Naive thymus-derived CD4-positive, alpha-beta T cell (primary cell): ENCODE measurements around the gene ANO3. TPM values are rescaled to one million over a fixed set of nuclear protein-coding genes. Genes with fewer than 3 reads are reported as not detected.

Experiments
- ATAC-seq: fragments of 150-1000 bp; cut with Tn5 transposase; 2 replicates; pipeline ENCODE4 v1.10.0; 2021; ENCODE audit warnings: mild to moderate bottlenecking, moderate library complexity
- CTCF ChIA-PET: fragments of 350-600 bp; sonication (Branson Sonifier 250); formaldehyde crosslinking; loops from one replicate; lab custom pipeline; 2021; ENCODE audit warnings: antibody characterized with exemption; lab: Charles Lee
- POLR2A ChIA-PET: fragments of 350-600 bp; sonication (Branson Sonifier 250); formaldehyde crosslinking; loops from one replicate; lab custom pipeline; 2021; ENCODE audit warnings: antibody characterized with exemption, inconsistent platforms; lab: Charles Lee
- DNase-seq, 9 donors: peaks; one replicate each; pipeline versions ENCODE4 v3.0.0 to v3.0.0-alpha.2; 2020 to 2022; ENCODE audit warnings: mixed read lengths in 1 of 9
- H3K27ac ChIP-seq: one replicate; pipeline ENCODE4 v1.7.0; 2013; ENCODE audit warnings: mild to moderate bottlenecking, low read depth, low read length, moderate library complexity
- H3K27me3 ChIP-seq, 2 donors: one replicate each; pipeline ENCODE4 v1.7.0; 2013; ENCODE audit warnings: low read length in 2 of 2, mild to moderate bottlenecking in 2 of 2, moderate library complexity in 2 of 2; ENCODE audit not compliant: control insufficient read depth in 2 of 2, insufficient read depth in 2 of 2
- H3K36me3 ChIP-seq, 3 experiments: 1 replicate in 2 of 3; 2 replicates in 1 of 3; pipeline ENCODE4 v1.7.0; 2013; ENCODE audit warnings: low read length in 3 of 3, mild to moderate bottlenecking in 3 of 3, moderate library complexity in 1 of 3; ENCODE audit not compliant: insufficient read depth in 3 of 3, control insufficient read depth in 2 of 3
- H3K4me1 ChIP-seq, 2 donors: one replicate each; pipeline ENCODE4 v1.7.0; 2013; ENCODE audit warnings: low read length in 2 of 2, mild to moderate bottlenecking in 2 of 2, moderate library complexity in 1 of 2; ENCODE audit not compliant: control insufficient read depth in 2 of 2, insufficient read depth in 2 of 2
- H3K4me3 ChIP-seq: 2 replicates; pipeline ENCODE4 v1.7.0; 2013; ENCODE audit warnings: mild to moderate bottlenecking, low read length
- H3K9me3 ChIP-seq, 3 experiments: 1 replicate in 2 of 3; 2 replicates in 1 of 3; pipeline ENCODE4 v1.7.0; 2013; ENCODE audit warnings: low read length in 3 of 3; ENCODE audit not compliant: control insufficient read depth in 2 of 3
- H3K27ac Mint-ChIP-seq, 9 donors: one replicate each; pipeline ENCODE4 v1.8.0; 2020 to 2022; ENCODE audit warnings: mixed read lengths in 9 of 9, mild to moderate bottlenecking in 8 of 9, moderate library complexity in 5 of 9, inconsistent platforms in 2 of 9
- H3K27me3 Mint-ChIP-seq, 5 donors: one replicate each; pipeline ENCODE4 v1.8.0; 2021 to 2022; ENCODE audit warnings: mixed read lengths in 5 of 5, mild to moderate bottlenecking in 1 of 5
- H3K36me3 Mint-ChIP-seq, 5 donors: one replicate each; pipeline ENCODE4 v1.8.0; 2020 to 2022; ENCODE audit warnings: mixed read lengths in 5 of 5, mild to moderate bottlenecking in 3 of 5, inconsistent platforms in 1 of 5
- H3K4me1 Mint-ChIP-seq, 7 donors: one replicate each; pipeline ENCODE4 v1.8.0; 2020 to 2022; ENCODE audit warnings: mixed read lengths in 7 of 7, mild to moderate bottlenecking in 3 of 7, inconsistent platforms in 1 of 7
- H3K4me3 Mint-ChIP-seq, 10 donors: one replicate each; pipeline ENCODE4 v1.8.0; 2020 to 2022; ENCODE audit warnings: mild to moderate bottlenecking in 10 of 10, mixed read lengths in 10 of 10, moderate library complexity in 6 of 10, inconsistent platforms in 2 of 10
- H3K9me3 Mint-ChIP-seq, 11 donors: one replicate each; pipeline ENCODE4 v1.8.0; 2020 to 2022; ENCODE audit warnings: mixed read lengths in 11 of 11, mild to moderate bottlenecking in 4 of 11, inconsistent platforms in 1 of 11, moderate library complexity in 1 of 11
- intact Hi-C, 2 donors: fragments of 100-400 bp; cut with micrococcal nuclease; formaldehyde crosslinking; loops; one replicate each; pipeline ENCODE4 v1.15.1; 2023
- polyA plus RNA-seq, 2 donors: library from polyadenylated mRNA; unstranded; fragments of 300-500 nt; fragmentation: Illumina TruSeq; gene quantifications; one replicate each; pipeline ENCODE4 v1.2.3, GENCODE V29; 2021
- total RNA-seq, 6 experiments: library from RNA in 5 of 6; stranded (reverse) in 5 of 6; gene quantifications; 1 replicate in 5 of 6; 2 replicates in 1 of 6; pipeline ENCODE4 v1.2.3 and lab custom pipeline; 2021 to 2026

ANO3 gene
- total and polyA plus RNA-seq, 7 experiments from 2014 or later = not detected

GRCh38 chr11:26557666-26558065 is 225.7 kb downstream of the ANO3 start:
- Histone ChIP-seq H3K27ac (no peak overlapping the region), H3K27me3 (no peaks in the 10 kb centered on the region), H3K4me3 (no peak overlapping the region), H3K36me3 (no peaks in the 10 kb centered on the region), H3K4me1 (no peaks in the 10 kb centered on the region), H3K9me3 (no peaks in the 10 kb centered on the region)
- DNase-seq = no peak
- no peak overlapping the region for H3K4me3 Mint-ChIP-seq
- H3K27ac Mint-ChIP-seq = no peak overlapping the region
- intact Hi-C loops = no loop called here
- CTCF ChIA-PET = no interaction called here
- no peak for ATAC-seq
- H3K4me1 Mint-ChIP-seq = no peaks in the 10 kb centered on the region
- H3K36me3 Mint-ChIP-seq = no peaks in the 10 kb centered on the region
- H3K27me3 Mint-ChIP-seq = no peaks in the 10 kb centered on the region
- POLR2A ChIA-PET = no interaction called here
- peaks cover 0 to 15% (median 0%) of the 10 kb centered on the region in 11 donors for H3K9me3 Mint-ChIP-seq

GRCh38 chr11:26558190-26558589 is 226.3 kb downstream of the ANO3 start:
- Mint-ChIP-seq H3K27me3 (no peaks in the 10 kb centered on the region), H3K4me1 (no peaks in the 10 kb centered on the region), H3K9me3 (peaks cover 0 to 15% (median 0%) of the 10 kb centered on the region in 11 donors), H3K4me3 (no peak overlapping the region), H3K27ac (no peak overlapping the region), H3K36me3 (no peaks in the 10 kb centered on the region)
- DNase-seq (no peak), ATAC-seq (no peak)
- intact Hi-C loops = no loop called here
- H3K9me3 ChIP-seq = no peaks in the 10 kb centered on the region
- CTCF ChIA-PET = no interaction called here
- POLR2A ChIA-PET = no interaction called here
- no peak overlapping the region for H3K27ac ChIP-seq
- no peaks in the 10 kb centered on the region for H3K4me1 ChIP-seq
- no peaks in the 10 kb centered on the region for H3K36me3 ChIP-seq
- H3K27me3 ChIP-seq = no peaks in the 10 kb centered on the region
- no peak overlapping the region for H3K4me3 ChIP-seq

GRCh38 chr11:26569646-26570045 is 237.7 kb downstream of the ANO3 start:
- intact Hi-C loops = no loop called here
- no peak for DNase-seq
- no peak overlapping the region for H3K4me3 Mint-ChIP-seq
- H3K4me1 Mint-ChIP-seq = no peaks in the 10 kb centered on the region
- no peaks in the 10 kb centered on the region for H3K36me3 Mint-ChIP-seq
- peaks cover 0 to 12% (median 2%) of the 10 kb centered on the region in 11 donors for H3K9me3 Mint-ChIP-seq
- ATAC-seq = no peak
- Histone ChIP-seq H3K9me3 (no peaks in the 10 kb centered on the region), H3K27me3 (no peaks in the 10 kb centered on the region), H3K27ac (no peak overlapping the region), H3K36me3 (no peaks in the 10 kb centered on the region), H3K4me1 (no peaks in the 10 kb centered on the region), H3K4me3 (no peak overlapping the region)
- CTCF ChIA-PET = no interaction called here
- peaks cover 0 to 4% (median 0%) of the 10 kb centered on the region in 5 donors for H3K27me3 Mint-ChIP-seq
- POLR2A ChIA-PET = no interaction called here
- H3K27ac Mint-ChIP-seq = no peak overlapping the region

GRCh38 chr11:26571861-26572654 is 240.1 kb downstream of the ANO3 start, which contains the start of gene MUC15:
TSS of gene MUC15 (minus strand) at chr11:26572263. CDS start at chr11:26567094, 5,169 bp downstream.
- no peaks in the 10 kb centered on the region for H3K4me1 Mint-ChIP-seq
- H3K9me3 Mint-ChIP-seq = peaks cover 0 to 5% (median 0%) of the 10 kb centered on the region in 11 donors
- H3K27ac ChIP-seq = no peak within 1 kb of the TSS
- no peak within 1 kb of the TSS for H3K27ac Mint-ChIP-seq
- H3K27me3 Mint-ChIP-seq = peaks cover 0 to 4% (median 0%) of the 10 kb centered on the region in 5 donors
- H3K4me1 ChIP-seq = no peaks in the 10 kb centered on the region
- intact Hi-C loops = no loop called here
- no peak for ATAC-seq
- no peaks in the 10 kb centered on the region for H3K27me3 ChIP-seq
- no peaks in the 10 kb centered on the region for H3K9me3 ChIP-seq
- POLR2A ChIA-PET = no interaction called here
- no peaks in the 10 kb centered on the region for H3K36me3 Mint-ChIP-seq
- H3K36me3 ChIP-seq = no peaks in the 10 kb centered on the region
- CTCF ChIA-PET = no interaction called here
- H3K4me3 Mint-ChIP-seq = no peak within 1 kb of the TSS
- H3K4me3 ChIP-seq = no peak within 1 kb of the TSS
- no peak for DNase-seq

- Histone ChIP-seq H3K36me3 (no peaks in the 10 kb centered on the region), H3K27me3 (no peaks in the 10 kb centered on the region), H3K27ac (no peak overlapping the region), H3K9me3 (no peaks in the 10 kb centered on the region), H3K4me1 (no peaks in the 10 kb centered on the region), H3K4me3 (no peak overlapping the region)
- CTCF ChIA-PET = no interaction called here
- ATAC-seq = no peak
- Mint-ChIP-seq H3K4me3 (no peak overlapping the region), H3K4me1 (no peaks in the 10 kb centered on the region), H3K9me3 (peaks cover 0 to 3% (median 0%) of the 10 kb centered on the region in 11 donors), H3K27ac (no peak overlapping the region), H3K27me3 (peaks cover 0 to 4% (median 0%) of the 10 kb centered on the region in 5 donors), H3K36me3 (no peaks in the 10 kb centered on the region)
- intact Hi-C loops = no loop called here
- DNase-seq = no peak
- POLR2A ChIA-PET = no interaction called here
Observed at GRCh38 chr11:26572770-26573402, 241.0 kb downstream of the ANO3 start.

GRCh38 chr11:26573896-26574295 is 242.0 kb downstream of the ANO3 start:
- ChIA-PET POLR2A (no interaction called here), CTCF (no interaction called here)
- Histone ChIP-seq H3K36me3 (no peaks in the 10 kb centered on the region), H3K4me3 (no peak overlapping the region), H3K27ac (no peak overlapping the region), H3K4me1 (no peaks in the 10 kb centered on the region), H3K9me3 (no peaks in the 10 kb centered on the region), H3K27me3 (no peaks in the 10 kb centered on the region)
- Mint-ChIP-seq H3K27me3 (peaks cover 0 to 4% (median 0%) of the 10 kb centered on the region in 5 donors), H3K4me1 (no peaks in the 10 kb centered on the region), H3K27ac (no peak overlapping the region), H3K4me3 (no peak overlapping the region), H3K9me3 (peaks cover 0 to 3% (median 0%) of the 10 kb centered on the region in 11 donors), H3K36me3 (no peaks in the 10 kb centered on the region)
- DNase-seq (no peak), ATAC-seq (no peak)
- intact Hi-C loops = no loop called here
